Osteocyte (in vitro differentiated cells): Measurements from ENCODE around the gene OPRL1. TPM values are rescaled to one million over a fixed set of nuclear protein-coding genes. Genes with fewer than 3 reads are reported as not detected.
"Not testable (repeated sequence)": the region's sequence is repeated elsewhere in the genome, so short reads cannot be mapped to it uniquely, and the experiment has no call there.

Source experiments
- DNase-seq: peaks from one replicate; pipeline ENCODE4 v3.0.0; 2021; ENCODE audit warnings: mixed read lengths; ENCODE audit not compliant: unreplicated experiment; ENCODE audit errors: extremely low spot score
- H3K27ac Mint-ChIP-seq: one replicate; pipeline ENCODE4 v1.8.0; 2021; ENCODE audit warnings: mild to moderate bottlenecking, mixed read lengths; ENCODE audit not compliant: unreplicated experiment
- H3K27me3 Mint-ChIP-seq: one replicate; pipeline ENCODE4 v1.8.0; 2021; ENCODE audit warnings: mixed read lengths; ENCODE audit not compliant: unreplicated experiment
- H3K36me3 Mint-ChIP-seq: one replicate; pipeline ENCODE4 v1.8.0; 2021; ENCODE audit warnings: mixed read lengths; ENCODE audit not compliant: unreplicated experiment
- H3K4me1 Mint-ChIP-seq: one replicate; pipeline ENCODE4 v1.8.0; 2021; ENCODE audit warnings: mixed read lengths; ENCODE audit not compliant: unreplicated experiment
- H3K4me3 Mint-ChIP-seq: one replicate; pipeline ENCODE4 v1.8.0; 2021; ENCODE audit warnings: mild to moderate bottlenecking, moderate library complexity, mixed read lengths; ENCODE audit not compliant: unreplicated experiment
- H3K9me3 Mint-ChIP-seq: one replicate; pipeline ENCODE4 v1.8.0; 2021; ENCODE audit warnings: mixed read lengths; ENCODE audit not compliant: unreplicated experiment
- total RNA-seq: library from RNA; stranded (reverse); gene quantifications from 2 replicates; pipeline ENCODE4 v1.2.1, GENCODE V29; 2021
- TF ChIP-seq, protein P1 (sequence below): fragments of 200-600 bp; sonication (generic); IDR thresholded peaks from 2 replicates; pipeline ENCODE4 v1.5.0; 2021; ENCODE audit warnings: antibody characterized with exemption, mild to moderate bottlenecking, moderate library complexity

OPRL1 gene
- total RNA-seq, 1 donor from 2014 or later: 2.1 TPM

DNA sequence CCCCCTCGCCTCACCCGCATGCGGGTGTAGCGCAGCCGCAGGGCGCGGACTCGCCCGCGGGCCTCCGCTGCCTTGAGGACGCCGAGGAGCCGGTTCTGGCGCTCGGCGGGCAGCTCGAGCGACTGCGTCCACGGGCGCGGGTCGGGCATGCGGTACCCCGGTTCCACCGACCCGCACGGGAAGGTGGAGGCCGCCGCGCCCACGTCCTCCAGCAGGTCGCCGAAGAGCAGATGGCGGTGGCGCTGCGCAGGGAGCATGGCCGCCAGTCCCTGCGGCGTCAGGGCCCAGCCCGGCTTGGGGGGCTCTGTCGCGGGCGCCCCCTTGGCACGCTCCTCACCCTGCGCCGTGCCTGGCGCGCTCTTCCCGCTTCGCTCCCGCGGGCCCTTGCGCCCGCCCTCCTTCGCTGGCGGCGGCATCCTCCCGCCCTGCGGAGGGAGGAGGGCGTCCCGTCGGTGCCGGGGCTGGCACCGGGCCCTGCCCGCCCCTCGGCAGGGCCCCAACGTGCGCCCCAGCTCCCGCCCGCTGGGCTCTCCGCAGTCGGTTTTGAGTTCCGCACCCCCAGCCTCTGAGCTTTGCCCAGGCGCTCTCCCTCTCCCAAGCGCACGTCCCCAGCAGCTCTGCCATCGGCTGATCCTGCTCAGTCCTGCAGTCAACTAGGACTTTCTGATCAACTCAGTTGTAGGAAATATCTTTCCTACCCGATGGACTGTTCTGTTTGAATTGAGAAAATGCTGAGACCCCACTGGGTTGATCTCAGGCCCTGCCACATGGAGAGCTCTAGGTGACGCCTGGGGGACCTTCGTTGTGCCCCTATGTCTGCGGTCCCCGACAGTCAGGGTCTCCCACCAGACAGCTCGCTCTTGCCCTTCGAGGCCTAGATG is 4.2 kb downstream of the OPRL1 start, which contains the start of gene LKAAEAR1:
Gene LKAAEAR1 (minus strand): TSS at position 595 of the 881 bp plus-strand sequence. CDS start 179 bp downstream, at position 416.
- Mint-ChIP-seq H3K4me3 (peak within 1 kb of the TSS; percentile 79), H3K27me3 (peaks cover 13% of the 10 kb centered on the region), H3K36me3 (no peaks in the 10 kb centered on the region), H3K4me1 (peaks cover 27% of the 10 kb centered on the region), H3K27ac (no peak within 1 kb of the TSS), H3K9me3 (no peaks in the 10 kb centered on the region)
- no peak for DNase-seq
- TF ChIP-seq, protein P1, sequence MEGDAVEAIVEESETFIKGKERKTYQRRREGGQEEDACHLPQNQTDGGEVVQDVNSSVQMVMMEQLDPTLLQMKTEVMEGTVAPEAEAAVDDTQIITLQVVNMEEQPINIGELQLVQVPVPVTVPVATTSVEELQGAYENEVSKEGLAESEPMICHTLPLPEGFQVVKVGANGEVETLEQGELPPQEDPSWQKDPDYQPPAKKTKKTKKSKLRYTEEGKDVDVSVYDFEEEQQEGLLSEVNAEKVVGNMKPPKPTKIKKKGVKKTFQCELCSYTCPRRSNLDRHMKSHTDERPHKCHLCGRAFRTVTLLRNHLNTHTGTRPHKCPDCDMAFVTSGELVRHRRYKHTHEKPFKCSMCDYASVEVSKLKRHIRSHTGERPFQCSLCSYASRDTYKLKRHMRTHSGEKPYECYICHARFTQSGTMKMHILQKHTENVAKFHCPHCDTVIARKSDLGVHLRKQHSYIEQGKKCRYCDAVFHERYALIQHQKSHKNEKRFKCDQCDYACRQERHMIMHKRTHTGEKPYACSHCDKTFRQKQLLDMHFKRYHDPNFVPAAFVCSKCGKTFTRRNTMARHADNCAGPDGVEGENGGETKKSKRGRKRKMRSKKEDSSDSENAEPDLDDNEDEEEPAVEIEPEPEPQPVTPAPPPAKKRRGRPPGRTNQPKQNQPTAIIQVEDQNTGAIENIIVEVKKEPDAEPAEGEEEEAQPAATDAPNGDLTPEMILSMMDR: no peak

DNA sequence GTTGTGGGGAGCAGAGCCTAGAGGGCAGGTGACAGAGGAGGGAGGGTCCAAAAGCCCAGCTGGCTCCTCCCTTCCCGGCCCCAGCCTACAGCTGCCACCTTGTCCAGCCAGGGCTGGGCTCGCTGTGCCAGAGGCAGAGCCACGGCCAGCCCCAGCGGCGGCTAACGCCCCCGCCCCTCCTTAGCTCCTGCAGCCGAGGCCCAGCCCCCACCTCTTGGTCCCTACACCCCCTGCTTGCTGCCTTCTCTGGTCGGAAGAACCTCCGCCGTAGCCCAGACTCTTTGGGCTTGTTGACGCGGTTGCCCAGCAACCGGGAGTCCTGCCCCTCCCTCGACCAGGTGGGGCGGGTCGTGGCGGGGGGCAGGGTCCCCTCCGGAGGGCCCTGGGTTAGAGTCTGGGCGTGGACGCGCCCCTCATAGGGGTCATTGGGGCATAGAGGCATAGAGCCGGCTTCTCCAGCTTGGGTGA is 4.8 kb downstream of the OPRL1 start:
- H3K27me3 Mint-ChIP-seq: peaks cover 13% of the 10 kb centered on the region
- H3K4me3 Mint-ChIP-seq: peak overlapping the region; percentile 79
- H3K36me3 Mint-ChIP-seq: no peaks in the 10 kb centered on the region
- H3K9me3 Mint-ChIP-seq: no peaks in the 10 kb centered on the region
- H3K4me1 Mint-ChIP-seq: peaks cover 26% of the 10 kb centered on the region
- H3K27ac Mint-ChIP-seq: no peak overlapping the region
- TF ChIP-seq, protein P1: no peak
- no peak for DNase-seq

DNA sequence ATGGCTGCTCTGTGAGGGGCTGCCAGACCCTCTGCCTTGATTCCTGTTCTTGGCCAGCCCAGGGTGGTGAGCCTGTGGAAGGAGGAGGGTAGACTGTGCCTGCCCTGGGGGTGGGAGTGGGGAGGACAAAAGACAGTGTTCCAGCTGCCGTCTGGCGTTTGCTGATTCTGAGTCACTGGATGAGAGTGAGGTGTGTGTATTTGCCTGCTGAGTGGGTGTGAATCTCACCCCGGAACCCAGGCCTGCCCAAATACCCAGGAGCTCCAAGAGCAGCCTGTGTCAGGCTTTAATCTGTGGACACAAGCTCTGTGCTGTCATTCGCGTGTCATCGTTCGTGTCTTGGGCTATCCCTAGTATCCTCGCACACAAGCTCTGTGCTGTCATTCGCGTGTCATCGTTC is 6.9 kb downstream of the OPRL1 start:
- H3K27ac Mint-ChIP-seq: no peak overlapping the region
- H3K4me1 Mint-ChIP-seq: peaks cover 15% of the 10 kb centered on the region
- H3K27me3 Mint-ChIP-seq: peaks cover 13% of the 10 kb centered on the region
- no peak for DNase-seq
- no peaks in the 10 kb centered on the region for H3K9me3 Mint-ChIP-seq
- no peak overlapping the region for H3K4me3 Mint-ChIP-seq
- H3K36me3 Mint-ChIP-seq: no peaks in the 10 kb centered on the region
- TF ChIP-seq, protein P1: no peak

DNA sequence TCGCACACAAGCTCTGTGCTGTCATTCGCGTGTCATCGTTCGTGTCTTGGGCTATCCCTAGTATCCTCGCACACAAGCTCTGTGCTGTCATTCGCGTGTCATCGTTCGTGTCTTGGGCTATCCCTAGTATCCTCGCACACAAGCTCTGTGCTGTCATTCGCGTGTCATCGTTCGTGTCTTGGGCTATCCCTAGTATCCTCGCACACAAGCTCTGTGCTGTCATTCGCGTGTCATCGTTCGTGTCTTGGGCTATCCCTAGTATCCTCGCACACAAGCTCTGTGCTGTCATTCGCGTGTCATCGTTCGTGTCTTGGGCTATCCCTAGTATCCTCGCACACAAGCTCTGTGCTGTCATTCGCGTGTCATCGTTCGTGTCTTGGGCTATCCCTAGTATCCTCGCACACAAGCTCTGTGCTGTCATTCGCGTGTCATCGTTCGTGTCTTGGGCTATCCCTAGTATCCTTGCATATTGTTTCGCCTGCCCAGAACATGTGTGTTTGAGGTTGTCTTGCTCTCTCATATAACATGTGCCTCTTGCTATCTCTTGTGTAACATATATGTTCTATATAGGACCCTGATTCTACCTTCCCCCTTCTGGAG is 7.4 kb downstream of the OPRL1 start:
- not testable (repeated sequence) for H3K4me1 Mint-ChIP-seq, DNase-seq, H3K27ac Mint-ChIP-seq, H3K9me3 Mint-ChIP-seq, H3K4me3 Mint-ChIP-seq, H3K36me3 Mint-ChIP-seq
- peaks cover 13% of the 10 kb centered on the region for H3K27me3 Mint-ChIP-seq

DNA sequence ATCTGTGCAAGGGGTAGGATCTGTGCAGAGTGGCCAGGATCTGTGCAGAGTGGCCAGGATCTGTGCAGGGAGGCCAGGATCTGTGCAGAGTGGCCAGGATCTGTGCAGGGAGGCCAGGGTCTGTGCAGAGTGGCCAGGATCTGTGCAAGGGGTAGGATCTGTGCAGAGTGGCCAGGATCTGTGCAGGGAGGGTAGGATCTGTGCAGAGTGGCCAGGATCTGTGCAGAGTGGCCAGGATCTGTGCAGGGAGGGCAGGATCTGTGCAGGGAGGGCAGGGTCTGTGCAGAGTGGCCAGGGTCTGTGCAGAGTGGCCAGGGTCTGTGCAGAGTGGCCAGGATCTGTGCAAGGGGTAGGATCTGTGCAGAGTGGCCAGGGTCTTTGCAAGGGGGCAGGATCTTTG is 8.7 kb downstream of the OPRL1 start:
- H3K27ac Mint-ChIP-seq, H3K9me3 Mint-ChIP-seq, H3K4me3 Mint-ChIP-seq, H3K4me1 Mint-ChIP-seq, H3K36me3 Mint-ChIP-seq, DNase-seq: not testable (repeated sequence)
- H3K27me3 Mint-ChIP-seq: peaks cover 13% of the 10 kb centered on the region

DNA sequence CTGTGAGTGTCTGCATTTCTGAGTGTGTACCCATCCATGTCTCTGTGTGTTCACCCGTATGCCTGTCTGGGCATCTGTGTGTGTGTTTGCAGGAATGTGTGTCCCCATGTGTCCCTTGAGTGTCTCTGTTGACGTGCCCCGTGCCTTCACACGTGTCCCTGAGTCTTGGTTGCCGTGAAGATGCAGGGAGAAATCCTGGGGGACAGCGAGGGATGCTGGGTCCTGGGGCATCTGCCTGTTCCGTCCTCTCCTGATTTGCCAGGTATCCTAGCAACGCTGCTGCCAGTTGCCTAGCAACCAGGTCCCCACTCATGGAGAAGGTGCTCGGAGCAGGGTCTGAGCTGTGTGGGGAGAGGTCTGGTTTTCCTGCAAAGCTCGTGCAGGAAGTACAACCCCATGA is 10.3 kb downstream of the OPRL1 start:
- Mint-ChIP-seq H3K27ac (no peak overlapping the region), H3K36me3 (no peaks in the 10 kb centered on the region), H3K4me1 (no peaks in the 10 kb centered on the region), H3K27me3 (peaks cover 10% of the 10 kb centered on the region), H3K9me3 (no peaks in the 10 kb centered on the region), H3K4me3 (no peak overlapping the region)
- no peak for DNase-seq
- TF ChIP-seq, protein P1: no peak
